ENCODE measurements around the gene HMGB1.
"Not testable (repeated sequence)": the region's sequence is repeated elsewhere in the genome, so short reads cannot be mapped to it uniquely, and the experiment has no call there.

The HMGB1 gene

GRCh38 chr13:30463787-30464495 lies 1.8 kb downstream of the HMGB1 start:
- no peak for TF ChIP-seq CTCF (IDR thresholded peaks at IDR 0.05; ENCODE audit: low read depth, low read length)
- H3K4me3 ChIP-seq (ENCODE audit: low read depth, low read length), result peak overlapping the region; percentile 98
- peaks cover 44% of the 10 kb centered on the region for H3K36me3 ChIP-seq
- no peaks in the 10 kb centered on the region for H3K27me3 ChIP-seq
- no peaks in the 10 kb centered on the region for H3K9me3 ChIP-seq
- peak; percentile 39 for DNase-seq
- peaks cover 7% of the 10 kb centered on the region for H3K4me1 ChIP-seq

GRCh38 chr13:30461279-30462066 lies 4.3 kb downstream of the HMGB1 start:
- TF ChIP-seq CTCF (IDR thresholded peaks at IDR 0.05; ENCODE audit: low read depth, low read length), result peak; percentile 36
- peaks cover 60% of the 10 kb centered on the region for H3K36me3 ChIP-seq
- not testable (repeated sequence) for H3K4me1 ChIP-seq; H3K9me3 ChIP-seq; DNase-seq; H3K4me3 ChIP-seq (ENCODE audit: low read depth, low read length); H3K27me3 ChIP-seq

GRCh38 chr13:30457306-30457891 lies 8.3 kb downstream of the HMGB1 start:
- Histone ChIP-seq H3K4me3 (ENCODE audit: low read depth, low read length) (no peak overlapping the region), H3K27me3 (no peaks in the 10 kb centered on the region), H3K9me3 (no peaks in the 10 kb centered on the region), H3K36me3 (peaks cover 39% of the 10 kb centered on the region), H3K4me1 (no peaks in the 10 kb centered on the region; the same call in 1 of the 2 replicates)
- TF ChIP-seq CTCF (IDR thresholded peaks at IDR 0.05; ENCODE audit: low read depth, low read length), result no peak
- no peak for DNase-seq

- no peak for DNase-seq
- H3K4me1 ChIP-seq, result no peaks in the 10 kb centered on the region
- H3K9me3 ChIP-seq, result no peaks in the 10 kb centered on the region
- no peaks in the 10 kb centered on the region for H3K27me3 ChIP-seq
- H3K36me3 ChIP-seq, result peaks cover 28% of the 10 kb centered on the region
- no peak overlapping the region for H3K4me3 ChIP-seq (ENCODE audit: low read depth, low read length)
- TF ChIP-seq CTCF (IDR thresholded peaks at IDR 0.05; ENCODE audit: low read depth, low read length), result no peak
Observed at GRCh38 chr13:30456290-30456689, 9.4 kb downstream of the HMGB1 start.

GRCh38 chr13:30454991-30455390 lies 10.7 kb downstream of the HMGB1 start:
- Histone ChIP-seq H3K9me3 (no peaks in the 10 kb centered on the region), H3K27me3 (no peaks in the 10 kb centered on the region), H3K36me3 (peaks cover 27% of the 10 kb centered on the region), H3K4me3 (ENCODE audit: low read depth, low read length) (no peak overlapping the region), H3K4me1 (no peaks in the 10 kb centered on the region)
- no peak for TF ChIP-seq CTCF (IDR thresholded peaks at IDR 0.05; ENCODE audit: low read depth, low read length)
- DNase-seq, result no peak

All from BE2C (cell line).